K562 (cell line): ENCODE measurements around the gene TTC39A. TPM values are rescaled to one million over a fixed set of nuclear protein-coding genes. Genes with fewer than 3 reads are reported as not detected.

Experiments used
- ATAC-seq: fragments of 200-7000 bp; cut with Tn5 transposase; 3 replicates; pipeline ENCODE4 v1.9.1; 2020; ENCODE audit warnings: moderate library complexity
- BruUV-seq: library from RNA; stranded (reverse); fragments of 400-500 nt; replicated peaks from 2 replicates; lab custom pipeline; 2021; lab: Mats Ljungman, UMichigan
- CTCF ChIA-PET: fragments of 300-600 bp; formaldehyde crosslinking; extraction: SDS; loops from one replicate; lab custom pipeline; 2021; ENCODE audit warnings: low intra/inter-chr PET ratio; lab: Yijun Ruan, JAX
- POLR2A ChIA-PET: fragments of 300-600, 350-650 bp; sonication (Branson Sonifier 250); formaldehyde crosslinking; extraction: SDS; loops from one replicate; lab custom pipeline; 2021; ENCODE audit warnings: antibody characterized with exemption, inconsistent platforms; lab: Yijun Ruan, JAX
- DNase-seq, 4 experiments: peaks; one replicate each; pipeline versions ENCODE4 v3.0.0 to v3.0.0-alpha.2; 2011 to 2018; ENCODE audit warnings: low spot score in 3 of 4, mixed read lengths in 3 of 4; ENCODE audit errors: extremely low read depth in 1 of 4
- FAIRE-seq: peaks from 2 replicates; lab custom pipeline; 2011; peaks lifted over from hg19 to GRCh38; lab: Jason Lieb, UNC
- H2AFZ ChIP-seq: 2 replicates; pipeline ENCODE4 v1.6.0; 2011; ENCODE audit warnings: low read depth, low read length, control low read depth, inconsistent platforms
- H3K27ac ChIP-seq: fragments of 200-600 bp; 3 replicates; pipeline ENCODE4 v1.8.0; 2011; ENCODE audit warnings: low read depth, mild to moderate bottlenecking, control low read depth, inconsistent platforms, low read length, moderate library complexity, mixed read lengths; ENCODE audit errors: extremely low read depth
- H3K27me3 ChIP-seq, 2 experiments: fragments of 300-600 bp in 1 of 2; 2 replicates in 1 of 2; 3 replicates in 1 of 2; pipeline versions ENCODE4 v1.6.0 to v1.8.0; 2011; ENCODE audit warnings: inconsistent platforms in 2 of 2, low read length in 2 of 2, mild to moderate bottlenecking in 1 of 2, mixed read lengths in 1 of 2, moderate library complexity in 1 of 2; ENCODE audit not compliant: control insufficient read depth in 2 of 2, insufficient read depth in 2 of 2
- H3K36me3 ChIP-seq: fragments of 300-600 bp; 3 replicates; pipeline ENCODE4 v1.8.0; 2011; ENCODE audit warnings: mild to moderate bottlenecking, low read length, inconsistent platforms; ENCODE audit not compliant: control insufficient read depth, insufficient read depth
- H3K4me1 ChIP-seq, 2 experiments: fragments of 200-600 bp in 1 of 2; replicated peaks in 1 of 2; 2 replicates in 1 of 2; 3 replicates in 1 of 2; pipeline versions ENCODE4 v1.5.1 to v1.8.0; 2011; ENCODE audit warnings: inconsistent platforms in 2 of 2, low read length in 2 of 2, mild to moderate bottlenecking in 1 of 2, mixed read lengths in 1 of 2, moderate library complexity in 1 of 2; ENCODE audit not compliant: control insufficient read depth in 2 of 2, insufficient read depth in 2 of 2
- H3K4me2 ChIP-seq: 2 replicates; pipeline ENCODE4 v1.6.1; 2011; ENCODE audit warnings: low read length, control low read depth, inconsistent platforms, mixed read lengths; ENCODE audit not compliant: insufficient read depth
- H3K4me3 ChIP-seq: fragments of 200-600 bp; sonication (generic), shearing (Covaris generic); 2 replicates; pipeline ENCODE4 v1.5.1; 2016; ENCODE audit warnings: control low read depth, inconsistent platforms
- H3K79me2 ChIP-seq: fragments of 200-600 bp; 3 replicates; pipeline ENCODE4 v1.8.0; 2011; ENCODE audit warnings: low read length, inconsistent platforms; ENCODE audit not compliant: control insufficient read depth, insufficient read depth
- H3K9ac ChIP-seq, 2 experiments: 2 replicates each; pipeline versions ENCODE4 v1.6.0 to v1.6.1; 2011; ENCODE audit warnings: low read depth in 2 of 2, low read length in 2 of 2, control low read depth in 1 of 2, inconsistent platforms in 1 of 2, mild to moderate bottlenecking in 1 of 2, mixed read lengths in 1 of 2; ENCODE audit not compliant: insufficient read depth in 1 of 2
- H3K9me1 ChIP-seq: one replicate; pipeline ENCODE4 v1.6.0; 2011; ENCODE audit warnings: inconsistent platforms, mild to moderate bottlenecking, low read length, moderate library complexity; ENCODE audit not compliant: control insufficient read depth, insufficient read depth
- H3K9me3 ChIP-seq: replicated peaks from 2 replicates; pipeline ENCODE4 v1.5.1; 2011; ENCODE audit warnings: low read depth, low read length, inconsistent platforms; ENCODE audit not compliant: control insufficient read depth, insufficient read depth
- H4K20me1 ChIP-seq: replicated peaks from 2 replicates; pipeline ENCODE4 v1.6.1; 2011; ENCODE audit warnings: low read length, inconsistent platforms, mixed read lengths; ENCODE audit not compliant: control insufficient read depth, insufficient read depth
- ADNP ChIP-seq: fragments of 200-800 bp; sonication (Bioruptor generic); IDR thresholded peaks from 2 replicates; pipeline ENCODE4 v1.6.1; 2016; ENCODE audit warnings: missing genetic modification characterization, missing compliant biosample characterization
- BCOR ChIP-seq: fragments of 450-650 bp; IDR thresholded peaks from 2 replicates; pipeline ENCODE4 v1.6.1; 2016
- CBX1 ChIP-seq: sonication (generic); IDR thresholded peaks from 2 replicates; pipeline ENCODE4 v1.6.1; 2016; ENCODE audit warnings: antibody characterized with exemption, low read depth, mild to moderate bottlenecking
- CBX3 ChIP-seq, 2 experiments: IDR thresholded peaks; 1 replicate in 1 of 2; 2 replicates in 1 of 2; pipeline ENCODE4 v1.6.1; 2012; ENCODE audit warnings: inconsistent platforms in 2 of 2, low read length in 2 of 2, borderline replicate concordance in 1 of 2, control low read depth in 1 of 2
- CBX5 ChIP-seq: IDR thresholded peaks from 2 replicates; pipeline ENCODE4 v1.6.1; 2014; ENCODE audit warnings: low read depth, borderline replicate concordance
- HDAC2 ChIP-seq: fragments of 450-650 bp; IDR thresholded peaks from 2 replicates; pipeline ENCODE4 v1.6.1; 2016; ENCODE audit warnings: mild to moderate bottlenecking
- HEY1 ChIP-seq: fragments of 250-450 bp; sonication (Bioruptor Pico); IDR thresholded peaks from 2 replicates; pipeline ENCODE4 v1.5.0; 2020; ENCODE audit warnings: mild to moderate bottlenecking, moderate library complexity, borderline replicate concordance
- KAT2B ChIP-seq: IDR thresholded peaks from one replicate; pipeline ENCODE4 v1.6.1; 2012; ENCODE audit warnings: low read depth, mild to moderate bottlenecking, control low read depth, inconsistent platforms, low read length, moderate library complexity
- KDM1A ChIP-seq, 2 experiments: fragments of 450-650 bp; IDR thresholded peaks; 2 replicates each; pipeline ENCODE4 v1.6.1; 2016; ENCODE audit warnings: mild to moderate bottlenecking in 2 of 2
- PHF20 ChIP-seq: fragments of 450-650 bp; IDR thresholded peaks from 2 replicates; pipeline ENCODE4 v1.6.1; 2018; ENCODE audit not compliant: partially characterized antibody
- PTBP1 ChIP-seq: fragments of 200-400 bp; formaldehyde crosslinking; IDR thresholded peaks from 2 replicates; pipeline ENCODE4 v1.6.1; 2017; ENCODE audit warnings: low read depth, low read length
- RBM25 ChIP-seq: fragments of 200-400 bp; formaldehyde crosslinking; IDR thresholded peaks from 2 replicates; pipeline ENCODE4 v1.6.1; 2018; ENCODE audit warnings: low read length, low read depth, moderate library complexity; ENCODE audit not compliant: severe bottlenecking
- RCOR1 ChIP-seq, 2 experiments: IDR thresholded peaks; 2 replicates each; pipeline ENCODE4 v1.6.1; 2012; ENCODE audit warnings: low read depth in 2 of 2, low read length in 2 of 2, borderline replicate concordance in 1 of 2, improper control_type of control experiment in 1 of 2
- SMARCA5 ChIP-seq: fragments of 450-650 bp; IDR thresholded peaks from 2 replicates; pipeline ENCODE4 v1.6.1; 2016
- ZBTB7A ChIP-seq: IDR thresholded peaks from 2 replicates; pipeline ENCODE4 v1.6.1; 2011; ENCODE audit warnings: low read depth, mild to moderate bottlenecking, low read length, moderate library complexity, borderline replicate concordance; ENCODE audit not compliant: control insufficient read depth
- ZNF586 ChIP-seq: fragments of 450-650 bp; formaldehyde crosslinking; conservative IDR thresholded peaks from 2 replicates; pipeline ENCODE4 v1.4.0; 2020; ENCODE audit warnings: mild to moderate bottlenecking, moderate library complexity
- WGBS: fragments of 100-300 bp; shearing (Covaris generic); methylation state at CpG from one replicate; pipeline ENCODE4 v1.1.6; 2016; ENCODE audit warnings: low coverage, mixed read lengths; ENCODE audit not compliant: insufficient coverage; ENCODE audit errors: missing lambda C conversion rate; 5-methylcytosine and 5-hydroxymethylcytosine counted together
- in situ Hi-C: fragments of 300-500 bp; cut with MboI; formaldehyde crosslinking; loops from 4 replicates; pipeline ENCODE4 v1.15.0; 2018; ENCODE audit warnings: inconsistent platforms, mixed read lengths
- intact Hi-C: fragments of 100-400 bp; cut with micrococcal nuclease; formaldehyde crosslinking; loops from 2 replicates; pipeline ENCODE4 v1.14.2; 2022
- polyA plus RNA-seq, 8 experiments: library from polyadenylated mRNA; depleted of rRNA in 4 of 8; stranded (reverse) in 5 of 8; unstranded in 3 of 8; fragments of >200 nt; fragmentation: Nextera tagmentation in 2 of 8; fragmentation: Illumina TruSeq in 1 of 8; extraction: Ambion mirVana in 2 of 8; extraction: Trizol in 1 of 8; gene quantifications; 2 replicates each; pipeline versions ENCODE4 v1.2.1 to v1.2.3, GENCODE V29; 2011 to 2014; ENCODE audit warnings: inconsistent platforms in 1 of 8, missing spikeins in 1 of 8
- total RNA-seq, 7 experiments: library from RNA; depleted of rRNA in 6 of 7; stranded (reverse); fragments of >200 nt in 6 of 7; fragmentation: Illumina TruSeq in 2 of 7; extraction: Trizol in 2 of 7; gene quantifications; 2 replicates each; pipeline versions ENCODE4 v1.2.1 to v1.2.3, GENCODE V29; 2011 to 2021; ENCODE audit warnings: low replicate concordance in 1 of 7
- TF ChIP-seq, protein P1 (sequence below): fragments of 450-650 bp; formaldehyde crosslinking; IDR thresholded peaks from 2 replicates; pipeline ENCODE4 v1.4.0; 2020; ENCODE audit warnings: mild to moderate bottlenecking, moderate library complexity
- TF ChIP-seq, protein P2 (sequence below), 2 experiments: fragments of 450-650 bp in 1 of 2; sonication (generic) in 1 of 2; formaldehyde crosslinking in 1 of 2; IDR thresholded peaks in 1 of 2; conservative IDR thresholded peaks in 1 of 2; 2 replicates each; pipeline versions ENCODE4 v1.6.1 to v1.8.1; 2016 to 2023; ENCODE audit warnings: mild to moderate bottlenecking in 2 of 2, moderate library complexity in 2 of 2, inconsistent platforms in 1 of 2, missing genetic modification reagents in 1 of 2

Gene TTC39A
- total and polyA plus RNA-seq, 9 of the 15 experiments (the other 6 are each of a cell fraction or from before 2014, with no cell fraction given), result 0.18 to 0.82 (median 0.35) TPM

DNA sequence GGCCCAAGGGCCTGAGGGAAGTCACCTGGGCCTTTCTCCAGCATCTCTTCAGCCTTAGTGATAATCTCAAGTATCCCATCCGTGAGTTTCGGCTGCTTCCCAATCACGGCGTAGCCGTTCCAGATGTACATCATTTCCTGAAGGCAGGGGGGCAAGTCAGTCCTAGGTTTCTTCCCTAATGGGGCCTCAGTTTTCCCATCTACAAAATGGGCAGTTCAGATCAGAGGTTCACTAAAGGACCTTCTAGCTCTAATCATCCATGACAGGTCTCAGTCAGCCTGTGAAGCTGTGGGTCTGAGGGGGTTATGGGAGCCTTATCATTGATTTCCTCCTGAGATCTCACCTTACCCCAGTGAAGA, 39.9 kb downstream of the TTC39A start:
- ChIA-PET POLR2A (interaction anchor here (1.2 kb wide), 1 partner anchor 11 kb away, joined by 8 read pairs; no protein-coding TSS in a partner anchor), CTCF (interaction anchor here (0.6 kb wide), 1 partner anchor 84 kb away, joined by 3 read pairs; no protein-coding TSS in a partner anchor)
- in situ Hi-C loops, result loop anchor here (5.0 kb wide), 1 partner anchor 73 kb away; no protein-coding TSS in a partner anchor
- no peak overlapping the region for H3K27ac ChIP-seq
- H3K9me3 ChIP-seq, result no peaks in the 10 kb centered on the region
- no peaks in the 10 kb centered on the region for H4K20me1 ChIP-seq
- H3K36me3 ChIP-seq, result no peaks in the 10 kb centered on the region
- H3K79me2 ChIP-seq, result no peaks in the 10 kb centered on the region
- BruUV-seq, result no TSS peak
- WGBS, result 55% methylated on average over 5 of the region's 5 CpGs
- H3K4me3 ChIP-seq, result no peak overlapping the region
- no peaks in the 10 kb centered on the region for H3K27me3 ChIP-seq
- ATAC-seq (no peak), DNase-seq (no peak), FAIRE-seq (no peak)
- H3K4me1 ChIP-seq, result peaks cover 10 to 11% of the 10 kb centered on the region in 2 experiments; a peak in 3 of 5 replicates
- no peak overlapping the region for H3K4me2 ChIP-seq
- TF ChIP-seq PHF20 (peak; percentile 22), BCOR (peak; percentile 92), PTBP1 (0 out of 2 replicates have a peak, but pooled peaks have one; percentile 35), RCOR1 (IDR thresholded peaks at IDR 0.05; ENCODE audit: borderline replicate concordance in 1 of 2, low read depth in 2 of 2, low read length in 2 of 2) (0 out of 4 replicates have a peak, but pooled peaks of 1 of the 2 experiments have one; percentile 48), CBX3 (IDR thresholded peaks at IDR 0.05; ENCODE audit: borderline replicate concordance in 1 of 2, low read length in 2 of 2) (peak in 1 of 2 experiments; percentile 55; a peak in 1 of 3 replicates), RBM25 (peak; percentile 95), ADNP (tag) (peak; percentile 34; the same call in 1 of the 2 replicates), CBX5 (no peak), ZBTB7A (no peak), KDM1A (IDR thresholded peaks at IDR 0.05) (peak; percentile 67 to 80), KAT2B (no peak), ZNF586 (CRISPR knock-in tag) (no peak), SMARCA5 (0 out of 2 replicates have a peak, but pooled peaks have one; percentile 35), HEY1 (CRISPR knock-in tag) (no peak), CBX1 (peak; percentile 40; the same call in 1 of the 2 replicates), HDAC2 (peak; percentile 67; the same call in 1 of the 2 replicates)
- TF ChIP-seq, protein P1, sequence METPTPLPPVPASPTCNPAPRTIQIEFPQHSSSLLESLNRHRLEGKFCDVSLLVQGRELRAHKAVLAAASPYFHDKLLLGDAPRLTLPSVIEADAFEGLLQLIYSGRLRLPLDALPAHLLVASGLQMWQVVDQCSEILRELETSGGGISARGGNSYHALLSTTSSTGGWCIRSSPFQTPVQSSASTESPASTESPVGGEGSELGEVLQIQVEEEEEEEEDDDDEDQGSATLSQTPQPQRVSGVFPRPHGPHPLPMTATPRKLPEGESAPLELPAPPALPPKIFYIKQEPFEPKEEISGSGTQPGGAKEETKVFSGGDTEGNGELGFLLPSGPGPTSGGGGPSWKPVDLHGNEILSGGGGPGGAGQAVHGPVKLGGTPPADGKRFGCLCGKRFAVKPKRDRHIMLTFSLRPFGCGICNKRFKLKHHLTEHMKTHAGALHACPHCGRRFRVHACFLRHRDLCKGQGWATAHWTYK (CRISPR knock-in tag), result no peak
- TF ChIP-seq, protein P2, sequence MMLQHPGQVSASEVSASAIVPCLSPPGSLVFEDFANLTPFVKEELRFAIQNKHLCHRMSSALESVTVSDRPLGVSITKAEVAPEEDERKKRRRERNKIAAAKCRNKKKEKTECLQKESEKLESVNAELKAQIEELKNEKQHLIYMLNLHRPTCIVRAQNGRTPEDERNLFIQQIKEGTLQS (IDR thresholded peaks at IDR 0.05), result no peak
- TF ChIP-seq, protein P2 (CRISPR knock-in tag; conservative IDR thresholded peaks at IDR 0.05), result no peak
- no peak overlapping the region for H3K9ac ChIP-seq
- no peaks in the 10 kb centered on the region for H3K9me1 ChIP-seq
- intact Hi-C loops, result no loop called here
- no peak overlapping the region for H2AFZ ChIP-seq
